ENCODE results near the gene MAP1B.

DNA sequence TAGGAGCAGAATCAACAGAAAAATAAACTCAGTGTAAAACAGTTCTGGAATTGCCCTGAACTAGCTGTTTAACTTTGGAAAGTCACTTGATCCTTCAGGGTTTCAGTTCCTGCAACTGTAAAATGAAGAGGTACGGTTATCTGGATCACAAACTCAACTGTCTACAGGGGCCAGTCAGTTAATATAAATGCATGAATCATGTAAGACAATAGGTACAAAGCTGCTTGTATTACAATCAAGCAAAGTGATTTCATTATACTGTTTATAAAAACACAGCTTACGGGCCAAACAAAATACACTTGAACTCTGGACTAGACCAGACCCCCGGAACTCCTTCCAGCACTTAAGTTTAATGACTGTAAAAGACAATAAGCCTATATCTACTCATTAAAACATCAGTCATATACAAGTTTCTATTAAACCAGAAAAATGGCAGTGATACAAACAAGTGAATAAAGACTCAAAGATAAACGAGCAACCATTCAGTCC, 139.7 kb downstream of the MAP1B start:
- TF ChIP-seq, protein P1, sequence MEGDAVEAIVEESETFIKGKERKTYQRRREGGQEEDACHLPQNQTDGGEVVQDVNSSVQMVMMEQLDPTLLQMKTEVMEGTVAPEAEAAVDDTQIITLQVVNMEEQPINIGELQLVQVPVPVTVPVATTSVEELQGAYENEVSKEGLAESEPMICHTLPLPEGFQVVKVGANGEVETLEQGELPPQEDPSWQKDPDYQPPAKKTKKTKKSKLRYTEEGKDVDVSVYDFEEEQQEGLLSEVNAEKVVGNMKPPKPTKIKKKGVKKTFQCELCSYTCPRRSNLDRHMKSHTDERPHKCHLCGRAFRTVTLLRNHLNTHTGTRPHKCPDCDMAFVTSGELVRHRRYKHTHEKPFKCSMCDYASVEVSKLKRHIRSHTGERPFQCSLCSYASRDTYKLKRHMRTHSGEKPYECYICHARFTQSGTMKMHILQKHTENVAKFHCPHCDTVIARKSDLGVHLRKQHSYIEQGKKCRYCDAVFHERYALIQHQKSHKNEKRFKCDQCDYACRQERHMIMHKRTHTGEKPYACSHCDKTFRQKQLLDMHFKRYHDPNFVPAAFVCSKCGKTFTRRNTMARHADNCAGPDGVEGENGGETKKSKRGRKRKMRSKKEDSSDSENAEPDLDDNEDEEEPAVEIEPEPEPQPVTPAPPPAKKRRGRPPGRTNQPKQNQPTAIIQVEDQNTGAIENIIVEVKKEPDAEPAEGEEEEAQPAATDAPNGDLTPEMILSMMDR (IDR thresholded peaks at IDR 0.05; ENCODE audit: poor library complexity), result no peak
- TF ChIP-seq EZH2 (IDR thresholded peaks at IDR 0.05; ENCODE audit: borderline replicate concordance), result no peak

Measured in hepatocyte (in vitro differentiated cells).